Fibroblast of lung (primary cell): ENCODE measurements around the gene ASTN2. TPM values are rescaled to one million over a fixed set of nuclear protein-coding genes. Genes with fewer than 3 reads are reported as not detected.

ENCODE experiments used
- DNase-seq, 2 donors: peaks; one replicate each; pipeline versions ENCODE4 v3.0.0 to v3.0.0-alpha.2; 2010; ENCODE audit warnings: low read depth in 2 of 2
- H2AFZ ChIP-seq: 2 replicates; pipeline ENCODE4 v1.5.1; 2012; ENCODE audit warnings: low read length, control low read depth, inconsistent platforms
- H3K27ac ChIP-seq: 2 replicates; pipeline ENCODE4 v1.5.1; 2011; ENCODE audit warnings: low read length, control low read depth; ENCODE audit not compliant: insufficient read depth
- H3K27me3 ChIP-seq: 2 replicates; pipeline ENCODE4 v1.5.1; 2011; ENCODE audit warnings: mild to moderate bottlenecking, low read length; ENCODE audit not compliant: control insufficient read depth, insufficient read depth
- H3K36me3 ChIP-seq: 2 replicates; pipeline ENCODE4 v1.5.1; 2011; ENCODE audit warnings: low read length; ENCODE audit not compliant: control insufficient read depth, insufficient read depth
- H3K4me1 ChIP-seq: 2 replicates; pipeline ENCODE4 v1.5.1; 2011; ENCODE audit warnings: low read length; ENCODE audit not compliant: control insufficient read depth, insufficient read depth; ENCODE audit errors: extremely low read depth
- H3K4me2 ChIP-seq: 2 replicates; pipeline ENCODE4 v1.5.1; 2011; ENCODE audit warnings: low read length, control low read depth; ENCODE audit not compliant: insufficient read depth; ENCODE audit errors: extremely low read depth
- H3K4me3 ChIP-seq, 4 experiments: fragments of 200-600 bp in 1 of 4; sonication (generic) in 1 of 4; replicated peaks in 1 of 4; 2 replicates each; pipeline ENCODE4 v1.5.1; 2011 to 2016; ENCODE audit warnings: low read length in 4 of 4, low read depth in 3 of 4, mild to moderate bottlenecking in 3 of 4, control low read depth in 2 of 4, inconsistent platforms in 1 of 4, mixed read lengths in 1 of 4; ENCODE audit not compliant: insufficient read depth in 1 of 4; ENCODE audit errors: control extremely low read depth in 1 of 4
- H3K79me2 ChIP-seq: 2 replicates; pipeline ENCODE4 v1.5.1; 2012; ENCODE audit warnings: mild to moderate bottlenecking, low read length, inconsistent platforms; ENCODE audit not compliant: control insufficient read depth, insufficient read depth
- H3K9ac ChIP-seq: 2 replicates; pipeline ENCODE4 v1.5.1; 2011; ENCODE audit warnings: mild to moderate bottlenecking, low read length, control low read depth; ENCODE audit not compliant: insufficient read depth
- H3K9me3 ChIP-seq: 2 replicates; pipeline ENCODE4 v1.5.1; 2012; ENCODE audit warnings: low read depth, low read length; ENCODE audit not compliant: control insufficient read depth, insufficient read depth
- H4K20me1 ChIP-seq: 2 replicates; pipeline ENCODE4 v1.5.1; 2011; ENCODE audit warnings: low read length; ENCODE audit not compliant: control insufficient read depth, insufficient read depth; ENCODE audit errors: extremely low read depth
- EZH2 ChIP-seq: IDR thresholded peaks from 2 replicates; pipeline ENCODE4 v1.5.1; 2012; ENCODE audit warnings: low read length, control low read depth, mild to moderate bottlenecking; ENCODE audit errors: missing control alignments
- polyA plus RNA-seq, 2 donors: library from polyadenylated mRNA; depleted of rRNA in 1 of 2; stranded (reverse) in 1 of 2; unstranded in 1 of 2; fragments of >200 nt; gene quantifications; 2 replicates each; pipeline ENCODE4 v1.2.1, GENCODE V29; 2011 to 2012; ENCODE audit warnings: missing spikeins in 1 of 2
- total RNA-seq: library from RNA; depleted of rRNA; stranded (reverse); fragments of >200 nt; gene quantifications from 2 replicates; pipeline ENCODE4 v1.2.1, GENCODE V29; 2014
- TF ChIP-seq, protein P1 (sequence below), 2 donors: IDR thresholded peaks in 1 of 2; conservative IDR thresholded peaks in 1 of 2; 1 replicate in 1 of 2; 2 replicates in 1 of 2; pipeline ENCODE4 v1.5.1; 2011 to 2012; ENCODE audit warnings: low read length in 2 of 2, control low read depth in 1 of 2, inconsistent platforms in 1 of 2, low read depth in 1 of 2, mild to moderate bottlenecking in 1 of 2

ASTN2 gene
- total and polyA plus RNA-seq, 2 donors (not counting 1 experiment from before 2014, with no cell fraction given), result 2.2 to 19.2 TPM

DNA sequence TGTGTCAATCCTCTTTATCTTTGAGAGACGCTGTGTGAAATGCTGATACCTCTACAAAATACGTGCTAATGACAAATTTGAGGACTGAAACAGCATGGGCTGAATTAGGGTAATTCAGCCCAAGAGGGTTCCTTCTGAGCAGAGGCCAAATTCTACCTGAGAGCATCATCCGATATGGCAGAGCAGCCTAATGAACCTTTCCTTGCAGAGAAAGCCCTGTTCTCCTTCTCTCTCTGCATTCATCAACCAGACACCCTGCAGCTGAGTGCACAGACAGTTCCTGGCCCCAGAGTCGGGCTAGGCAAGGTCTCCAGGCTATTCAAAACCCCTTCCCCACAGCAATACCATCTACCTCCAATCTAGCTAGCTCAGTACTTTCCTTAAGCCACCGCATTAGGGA, 649.8 kb downstream of the ASTN2 start:
- Histone ChIP-seq H3K4me3 (no peak overlapping the region), H3K27ac (no peak overlapping the region), H3K9me3 (no peaks in the 10 kb centered on the region), H3K36me3 (no peaks in the 10 kb centered on the region), H2AFZ (no peak overlapping the region), H3K27me3 (no peaks in the 10 kb centered on the region), H3K4me1 (no peaks in the 10 kb centered on the region), H4K20me1 (no peaks in the 10 kb centered on the region), H3K4me2 (no peak overlapping the region), H3K9ac (no peak overlapping the region), H3K79me2 (no peaks in the 10 kb centered on the region)
- TF ChIP-seq, protein P1, sequence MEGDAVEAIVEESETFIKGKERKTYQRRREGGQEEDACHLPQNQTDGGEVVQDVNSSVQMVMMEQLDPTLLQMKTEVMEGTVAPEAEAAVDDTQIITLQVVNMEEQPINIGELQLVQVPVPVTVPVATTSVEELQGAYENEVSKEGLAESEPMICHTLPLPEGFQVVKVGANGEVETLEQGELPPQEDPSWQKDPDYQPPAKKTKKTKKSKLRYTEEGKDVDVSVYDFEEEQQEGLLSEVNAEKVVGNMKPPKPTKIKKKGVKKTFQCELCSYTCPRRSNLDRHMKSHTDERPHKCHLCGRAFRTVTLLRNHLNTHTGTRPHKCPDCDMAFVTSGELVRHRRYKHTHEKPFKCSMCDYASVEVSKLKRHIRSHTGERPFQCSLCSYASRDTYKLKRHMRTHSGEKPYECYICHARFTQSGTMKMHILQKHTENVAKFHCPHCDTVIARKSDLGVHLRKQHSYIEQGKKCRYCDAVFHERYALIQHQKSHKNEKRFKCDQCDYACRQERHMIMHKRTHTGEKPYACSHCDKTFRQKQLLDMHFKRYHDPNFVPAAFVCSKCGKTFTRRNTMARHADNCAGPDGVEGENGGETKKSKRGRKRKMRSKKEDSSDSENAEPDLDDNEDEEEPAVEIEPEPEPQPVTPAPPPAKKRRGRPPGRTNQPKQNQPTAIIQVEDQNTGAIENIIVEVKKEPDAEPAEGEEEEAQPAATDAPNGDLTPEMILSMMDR (conservative IDR thresholded peaks at IDR 0.05 in 1 of 2, IDR thresholded peaks at IDR 0.05 in 1 of 2; ENCODE audit: low read depth in 1 of 2, low read length in 2 of 2), result no peak
- no peak for TF ChIP-seq EZH2
- no peak for DNase-seq

DNA sequence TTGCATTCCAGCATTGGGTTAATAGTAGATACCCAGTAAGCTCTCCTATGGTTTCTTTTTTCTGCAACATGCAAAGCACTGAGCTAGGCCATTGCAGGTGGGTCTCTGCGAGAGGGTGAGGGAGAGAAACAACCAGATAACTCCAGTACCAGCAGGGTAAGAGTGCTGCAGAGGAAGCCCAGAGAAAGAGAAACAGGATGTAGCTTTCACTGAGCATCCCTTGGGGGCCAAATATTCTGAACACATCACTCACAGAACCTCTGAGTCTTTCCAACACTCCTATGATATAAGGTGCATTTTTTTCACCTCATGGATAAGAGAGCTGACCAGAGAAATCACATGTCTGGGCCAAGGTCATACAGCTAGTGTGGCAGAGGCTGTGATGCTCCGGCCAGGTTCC, 651.1 kb downstream of the ASTN2 start:
- no peaks in the 10 kb centered on the region for H3K36me3 ChIP-seq
- no peaks in the 10 kb centered on the region for H3K79me2 ChIP-seq
- no peak overlapping the region for H3K27ac ChIP-seq
- no peak for DNase-seq
- no peak overlapping the region for H3K4me3 ChIP-seq
- no peak overlapping the region for H2AFZ ChIP-seq
- TF ChIP-seq, protein P1 (conservative IDR thresholded peaks at IDR 0.05 in 1 of 2, IDR thresholded peaks at IDR 0.05 in 1 of 2; ENCODE audit: low read depth in 1 of 2, low read length in 2 of 2), result no peak
- no peak for TF ChIP-seq EZH2
- H3K9me3 ChIP-seq, result no peaks in the 10 kb centered on the region
- no peak overlapping the region for H3K4me2 ChIP-seq
- no peaks in the 10 kb centered on the region for H4K20me1 ChIP-seq
- no peaks in the 10 kb centered on the region for H3K27me3 ChIP-seq
- H3K9ac ChIP-seq, result no peak overlapping the region
- no peaks in the 10 kb centered on the region for H3K4me1 ChIP-seq

DNA sequence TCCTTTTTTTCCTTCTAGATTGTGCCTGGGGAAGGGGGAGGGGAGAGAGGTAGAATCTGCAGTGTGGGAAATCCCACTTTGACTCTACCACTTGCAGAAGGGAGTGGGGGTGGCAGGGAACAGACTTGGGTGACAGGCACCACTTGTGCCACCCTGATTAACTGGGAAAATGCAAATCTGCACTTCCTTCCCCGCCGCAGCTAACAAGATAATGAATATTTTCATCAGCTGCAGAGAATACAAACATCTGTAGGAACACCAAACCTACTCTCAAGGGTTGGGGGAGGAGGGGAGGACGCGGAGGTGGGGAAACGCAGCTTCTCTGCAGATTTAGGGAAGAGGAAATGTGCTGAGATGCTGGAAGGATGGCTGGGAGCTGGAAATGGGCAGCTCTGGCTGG, 654.2 kb downstream of the ASTN2 start:
- H4K20me1 ChIP-seq, result no peaks in the 10 kb centered on the region

More for the DNA sequence above, 654.2 kb downstream of the ASTN2 start:
- TF ChIP-seq, protein P1 (conservative IDR thresholded peaks at IDR 0.05 in 1 of 2, IDR thresholded peaks at IDR 0.05 in 1 of 2; ENCODE audit: low read depth in 1 of 2, low read length in 2 of 2), result no peak
- TF ChIP-seq EZH2, result no peak
- no peaks in the 10 kb centered on the region for H3K9me3 ChIP-seq
- H3K27ac ChIP-seq, result no peak overlapping the region
- no peaks in the 10 kb centered on the region for H3K4me1 ChIP-seq
- H3K9ac ChIP-seq, result no peak overlapping the region
- no peaks in the 10 kb centered on the region for H3K27me3 ChIP-seq
- no peak overlapping the region for H3K4me2 ChIP-seq
- H3K79me2 ChIP-seq, result no peaks in the 10 kb centered on the region
- no peak overlapping the region for H3K4me3 ChIP-seq
- no peak overlapping the region for H2AFZ ChIP-seq
- no peak for DNase-seq
- no peaks in the 10 kb centered on the region for H3K36me3 ChIP-seq
